Fibroblast of pulmonary artery (primary cell): ENCODE measurements around the gene CSF2.
A peak's percentile ranks its signal among the peaks of the same experiment; 100 is the strongest.

Experiments
- DNase-seq: peaks from one replicate; pipeline ENCODE4 v3.0.0-alpha.2; 2010; ENCODE audit warnings: low read depth
- H3K4me3 ChIP-seq: replicated peaks from 2 replicates; pipeline ENCODE4 v1.5.1; 2011; ENCODE audit warnings: low read depth, mild to moderate bottlenecking, control low read depth, low read length, moderate library complexity
- CTCF ChIP-seq: IDR thresholded peaks from 2 replicates; pipeline ENCODE4 v1.5.1; 2011; ENCODE audit warnings: mild to moderate bottlenecking, control low read depth, low read length, inconsistent platforms; ENCODE audit errors: missing control alignments

CSF2 gene

GRCh38 chr5:132065351-132065937 is 8.1 kb upstream of the CSF2 start:
- DNase-seq: peak; percentile 80
- H3K4me3 ChIP-seq: no peak overlapping the region
- peak; percentile 72 for TF ChIP-seq CTCF

GRCh38 chr5:132065951-132066701 is 7.5 kb upstream of the CSF2 start:
- no peak for TF ChIP-seq CTCF
- no peak overlapping the region for H3K4me3 ChIP-seq
- no peak for DNase-seq

- no peak for TF ChIP-seq CTCF
- H3K4me3 ChIP-seq: no peak overlapping the region
- DNase-seq: no peak
Measured at GRCh38 chr5:132066871-132067270, 6.7 kb upstream of the CSF2 start.

- DNase-seq: no peak
- TF ChIP-seq CTCF: no peak
- no peak overlapping the region for H3K4me3 ChIP-seq
Measured at GRCh38 chr5:132067451-132067850, 6.1 kb upstream of the CSF2 start.

- no peak for TF ChIP-seq CTCF
- no peak overlapping the region for H3K4me3 ChIP-seq
- no peak for DNase-seq
Measured at GRCh38 chr5:132067941-132068808, 5.4 kb upstream of the CSF2 start.

- DNase-seq: no peak
- no peak overlapping the region for H3K4me3 ChIP-seq
- TF ChIP-seq CTCF: no peak
Measured at GRCh38 chr5:132069561-132069960, 4.0 kb upstream of the CSF2 start.
